T-helper 9 cell (primary cell): Measurements from ENCODE around the gene TNFRSF1A.

Experiments used
- DNase-seq: peaks from one replicate; pipeline ENCODE4 v3.0.0-alpha.2; 2020

TNFRSF1A gene

DNA sequence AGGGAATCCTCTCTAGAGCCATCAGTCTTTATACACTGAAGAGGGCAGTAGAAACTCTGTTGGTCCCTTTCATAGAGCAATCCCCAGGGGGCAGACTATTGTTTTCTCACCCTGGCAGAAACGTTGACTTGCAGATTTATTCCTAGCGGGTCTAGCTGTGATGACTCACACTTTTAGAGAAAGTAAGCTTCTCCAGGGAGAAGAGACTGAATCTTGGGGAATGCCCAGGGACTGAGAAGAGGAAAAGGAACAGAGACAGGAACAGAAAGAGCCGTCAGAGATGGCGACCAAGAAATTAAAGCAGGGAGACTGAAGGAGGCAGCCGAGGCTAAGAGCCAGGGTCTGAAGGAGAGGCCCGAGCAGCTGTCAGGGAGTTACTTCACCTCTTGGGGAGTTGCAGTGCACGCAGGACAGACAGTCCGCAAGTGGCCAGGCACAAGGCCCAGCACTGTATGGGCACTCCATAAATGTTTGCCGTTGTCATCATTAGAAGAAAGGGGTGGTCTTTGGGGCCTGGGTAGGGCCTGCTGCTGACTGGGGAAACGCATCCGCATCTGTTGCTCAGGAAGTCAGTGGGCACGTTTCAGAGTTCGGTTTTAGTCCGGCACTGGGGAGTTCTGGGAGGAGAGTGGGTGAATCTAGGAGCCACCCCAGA, 18.4 kb downstream of the TNFRSF1A start:
- no peak for DNase-seq

GRCh38 chr12:6322969-6323339, 18.9 kb downstream of the TNFRSF1A start:
- no peak for DNase-seq

DNA sequence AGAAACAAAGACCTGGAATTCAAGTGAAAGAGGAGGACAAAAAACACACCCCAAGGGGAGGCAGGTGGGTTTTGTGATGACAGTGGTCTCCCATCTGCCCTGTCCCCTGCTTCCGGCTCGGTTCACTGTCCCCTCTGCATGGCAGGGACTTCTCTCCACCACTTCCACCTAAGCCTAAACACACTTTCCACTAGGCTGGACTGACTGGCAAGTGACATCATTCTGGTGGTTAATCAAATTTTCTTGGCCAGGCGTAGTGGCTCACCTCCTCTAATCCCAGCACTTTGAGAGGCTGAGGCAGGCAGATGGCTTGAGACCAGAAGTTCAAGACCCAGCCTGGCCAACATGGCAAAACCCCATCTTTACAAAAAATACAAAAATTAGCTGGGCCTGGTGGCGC, 19.5 kb downstream of the TNFRSF1A start:
- DNase-seq, result no peak

GRCh38 chr12:6321905-6322304, 20.0 kb downstream of the TNFRSF1A start:
- no peak for DNase-seq

DNA sequence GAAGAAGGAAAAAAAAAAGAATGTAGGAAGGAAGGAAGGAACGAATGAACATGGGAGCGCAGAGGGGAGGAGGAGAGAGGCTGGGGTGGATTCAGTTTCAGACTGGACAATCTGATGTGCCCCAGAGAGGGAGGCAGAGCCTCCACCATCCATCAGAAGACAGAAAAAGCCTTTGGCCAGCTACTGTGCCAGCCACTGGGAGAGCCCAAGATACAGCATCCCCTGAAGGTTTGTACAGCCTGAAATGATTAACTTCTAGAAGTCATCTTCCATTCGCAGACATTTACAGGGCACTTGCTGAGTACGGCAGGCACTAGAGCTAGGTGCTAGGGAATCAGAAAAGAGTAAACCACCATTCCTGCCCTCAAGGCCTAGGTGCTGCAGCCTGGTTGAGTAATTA, 22.4 kb downstream of the TNFRSF1A start:
- DNase-seq, result no peak

GRCh38 chr12:6318440-6318879, 23.4 kb downstream of the TNFRSF1A start:
- no peak for DNase-seq

GRCh38 chr12:6317693-6318439, 24.0 kb downstream of the TNFRSF1A start:
- no peak for DNase-seq

DNA sequence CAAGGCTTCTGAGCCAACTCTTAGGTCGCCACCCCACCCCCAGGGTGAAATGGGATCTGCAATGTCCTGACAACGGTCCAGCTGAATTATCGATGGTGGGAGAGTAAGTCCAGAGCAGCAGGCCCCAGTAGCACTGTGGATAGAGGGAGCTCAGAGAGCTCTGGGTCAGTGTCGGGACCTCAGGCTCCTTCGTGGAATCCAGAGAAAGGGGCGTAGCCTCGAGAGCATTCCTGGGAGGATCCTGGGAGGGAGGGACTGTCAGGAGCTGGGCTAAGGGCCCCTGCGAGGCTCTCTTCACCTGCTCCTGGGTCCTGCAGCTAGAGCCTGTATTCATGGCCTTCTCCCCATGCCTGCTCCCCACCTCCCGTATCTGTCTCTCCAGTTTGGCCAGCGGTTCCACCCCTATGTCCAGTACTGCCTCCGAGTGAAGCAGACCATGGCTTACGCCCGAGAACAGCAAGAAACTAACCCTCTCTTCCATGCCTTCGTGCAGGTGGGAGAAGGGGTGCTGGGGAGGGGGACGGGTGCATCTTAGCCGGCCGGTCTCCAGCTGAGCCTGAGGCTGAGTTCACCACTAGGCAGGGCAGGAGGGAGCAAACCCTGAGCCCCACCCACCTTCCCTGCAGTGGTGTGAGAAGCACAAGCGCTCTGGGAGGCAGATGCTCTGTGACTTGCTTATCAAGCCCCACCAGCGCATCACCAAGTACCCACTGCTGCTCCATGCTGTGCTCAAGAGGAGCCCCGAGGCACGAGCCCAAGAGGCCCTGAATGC, 24.8 kb downstream of the TNFRSF1A start:
- no peak for DNase-seq

DNA sequence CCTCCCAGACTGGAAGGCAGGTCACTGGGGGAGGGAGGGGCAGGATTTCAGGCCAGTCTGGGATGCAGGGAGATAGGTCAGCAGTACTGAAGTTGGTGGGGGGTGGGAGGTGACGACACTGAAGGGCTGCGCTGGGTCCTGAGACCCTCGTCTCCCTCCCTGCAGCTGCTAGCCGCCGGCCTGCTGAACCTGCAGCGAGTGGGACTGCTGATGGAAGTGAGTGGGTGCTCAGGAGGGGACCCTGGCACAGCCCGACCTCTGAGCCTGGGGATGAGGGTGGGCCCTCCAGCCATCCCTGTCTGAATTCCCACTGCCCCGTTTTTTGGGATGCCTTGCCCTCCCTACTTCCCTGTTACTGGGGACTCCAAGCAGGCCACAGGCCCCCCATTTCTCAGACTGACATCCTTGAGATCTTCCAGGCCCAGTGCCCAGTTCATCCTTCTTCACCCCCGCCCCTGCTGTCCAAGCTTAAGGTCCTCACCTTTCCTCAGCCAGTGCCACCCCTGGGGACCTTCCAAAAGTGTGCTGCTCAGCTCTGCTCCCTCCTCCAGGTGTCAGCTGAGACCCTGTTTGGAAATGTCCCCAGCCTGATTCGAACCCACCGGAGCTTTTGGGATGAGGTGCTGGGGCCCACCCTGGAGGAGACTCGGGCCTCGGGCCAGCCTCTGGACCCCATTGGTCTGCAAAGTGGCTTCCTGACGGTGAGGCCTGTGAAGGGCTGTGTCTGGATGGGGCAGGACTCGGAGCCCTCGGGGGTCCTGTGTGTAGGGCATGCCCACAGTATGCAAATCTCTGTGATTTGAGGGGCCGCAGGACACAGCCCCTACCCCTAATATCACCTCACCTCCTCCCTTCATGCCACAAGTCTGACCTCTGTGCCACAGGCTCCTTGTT, 25.9 kb downstream of the TNFRSF1A start:
- DNase-seq, result no peak

DNA sequence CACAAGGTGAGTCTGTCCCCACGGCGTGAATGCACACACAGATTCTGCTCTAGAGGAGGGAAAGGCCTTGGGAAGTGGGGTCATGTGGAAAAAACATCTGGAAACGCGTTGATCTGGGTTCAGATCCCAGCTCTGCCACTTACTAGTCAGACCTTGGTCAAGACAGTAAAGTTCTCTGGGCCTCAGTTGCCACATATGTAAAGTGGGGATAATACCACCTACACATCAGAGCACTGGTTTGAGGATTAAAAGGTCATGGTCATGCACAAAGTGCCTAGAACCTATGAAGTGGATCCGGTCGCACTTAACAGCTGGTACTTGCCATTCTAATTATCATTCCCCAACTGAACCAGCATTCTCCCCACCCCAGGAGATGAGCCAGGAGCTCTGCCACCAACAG, 26.7 kb downstream of the TNFRSF1A start:
- DNase-seq, result no peak

DNA sequence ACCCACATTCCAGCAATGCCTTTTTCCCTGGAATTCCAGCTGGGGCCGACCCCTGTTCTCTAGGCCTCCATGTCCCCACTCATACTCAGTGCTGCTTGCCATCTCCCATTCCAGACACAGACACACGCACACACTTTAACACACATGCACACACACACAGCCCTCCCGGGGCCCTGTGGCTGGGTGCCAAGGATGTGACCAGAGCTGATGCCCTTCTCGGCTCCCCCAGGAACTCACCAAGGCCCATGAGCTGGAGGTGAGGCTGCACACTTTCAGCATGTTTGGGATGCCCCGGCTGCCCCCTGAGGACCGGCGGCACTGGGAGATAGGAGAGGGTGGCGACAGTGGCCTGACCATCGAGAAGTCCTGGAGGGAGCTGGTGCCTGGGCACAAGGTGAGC, 27.1 kb downstream of the TNFRSF1A start:
- no peak for DNase-seq

- no peak for DNase-seq
Measured at GRCh38 chr12:6313326-6313940, 28.4 kb downstream of the TNFRSF1A start.

GRCh38 chr12:6312529-6313325, 29.1 kb downstream of the TNFRSF1A start:
- DNase-seq, result no peak

GRCh38 chr12:6311822-6312528, 29.9 kb downstream of the TNFRSF1A start:
- DNase-seq, result no peak

DNA sequence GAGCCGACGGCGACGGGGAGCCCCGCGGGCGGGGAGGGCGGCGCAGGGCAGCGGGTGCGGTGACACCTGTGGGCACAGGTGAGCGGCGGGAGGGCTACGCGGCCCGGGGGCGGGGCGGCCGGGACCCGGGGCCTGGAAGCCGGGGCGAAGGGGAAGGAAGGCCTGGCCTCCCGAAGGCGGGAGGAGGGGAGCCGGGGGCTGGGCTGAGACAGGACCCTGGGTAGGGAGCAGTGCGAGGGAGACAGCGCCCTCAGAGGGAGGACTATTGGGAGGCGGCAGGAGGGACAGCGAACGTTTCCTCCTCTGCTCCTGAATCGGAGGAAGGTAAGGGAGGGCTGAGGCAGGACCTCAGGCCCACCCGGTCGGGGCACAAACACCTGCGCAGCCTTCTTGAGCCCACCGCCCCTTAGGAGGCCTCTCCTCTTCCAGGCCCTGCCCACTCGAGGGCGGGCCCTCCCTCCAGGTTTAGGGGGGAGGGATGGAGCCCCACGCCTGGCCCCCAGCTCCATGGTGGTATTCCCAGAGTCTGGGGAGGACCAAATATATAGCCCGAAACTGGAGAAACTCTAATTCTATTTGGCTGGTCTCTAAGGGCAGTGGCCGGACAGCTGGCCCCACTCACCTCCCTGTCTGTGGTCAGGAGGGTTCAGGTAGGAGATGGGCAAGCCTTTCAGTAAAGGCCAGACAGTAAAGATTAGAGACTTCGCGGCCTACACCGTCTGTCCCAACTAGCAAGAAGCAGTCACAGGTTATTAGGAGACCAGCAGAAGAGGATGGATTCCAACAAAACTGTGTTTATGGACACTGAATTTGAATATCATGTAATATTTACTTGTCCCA, 30.9 kb downstream of the TNFRSF1A start:
- no peak for DNase-seq

GRCh38 chr12:6307529-6307928, 34.3 kb downstream of the TNFRSF1A start:
- DNase-seq, result no peak

- DNase-seq, result no peak
Measured at GRCh38 chr12:6306599-6307220, 35.2 kb downstream of the TNFRSF1A start.

DNA sequence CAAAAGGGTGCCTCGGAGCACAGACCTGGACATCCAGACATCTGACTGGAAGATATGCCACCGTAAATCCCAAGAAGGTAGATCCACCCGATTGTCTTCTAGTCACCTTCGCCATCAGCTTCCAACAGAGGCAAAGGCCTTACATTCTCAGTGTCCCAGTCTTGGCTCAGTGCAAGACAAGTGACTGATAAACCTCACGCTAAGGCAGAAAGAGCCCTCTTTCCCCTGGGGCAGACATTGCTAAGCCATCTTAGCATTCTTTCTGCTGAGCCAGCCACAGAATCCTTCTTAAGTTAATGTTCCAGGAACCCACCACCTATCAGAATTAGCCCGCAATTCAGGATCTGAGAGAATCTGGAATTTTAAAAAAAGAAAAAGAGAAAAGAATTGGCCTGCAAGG, 35.7 kb downstream of the TNFRSF1A start:
- DNase-seq, result no peak

DNA sequence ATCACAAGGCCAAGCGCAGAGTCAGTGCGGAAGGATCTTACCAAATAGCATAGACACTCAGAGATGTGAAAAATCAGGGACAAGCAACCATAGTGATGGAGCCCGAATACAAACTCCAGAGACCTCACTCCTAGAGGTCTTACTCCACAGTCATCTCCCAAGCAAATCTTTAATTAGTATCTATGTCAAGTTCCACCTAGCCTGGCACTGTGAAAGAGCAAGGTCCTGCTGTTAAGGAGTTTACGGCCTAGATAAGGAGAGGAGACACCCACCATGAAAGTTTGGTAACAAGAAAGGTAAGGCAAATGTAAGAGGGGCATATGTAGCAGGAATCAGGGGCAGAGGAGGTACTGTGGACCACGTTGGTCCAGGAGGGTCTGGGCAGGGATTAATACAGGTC, 38.8 kb downstream of the TNFRSF1A start:
- DNase-seq, result no peak
